HEK293T (cell line): ENCODE results near the gene CDK5RAP2.

Source experiments
- CTBP1 ChIP-seq: fragments of 450-650 bp; IDR thresholded peaks from 2 replicates; pipeline ENCODE4 v1.6.1; 2016; ENCODE audit warnings: borderline replicate concordance
- TARDBP ChIP-seq: fragments of 450-650 bp; IDR thresholded peaks from 2 replicates; pipeline ENCODE4 v1.6.1; 2016

DNA sequence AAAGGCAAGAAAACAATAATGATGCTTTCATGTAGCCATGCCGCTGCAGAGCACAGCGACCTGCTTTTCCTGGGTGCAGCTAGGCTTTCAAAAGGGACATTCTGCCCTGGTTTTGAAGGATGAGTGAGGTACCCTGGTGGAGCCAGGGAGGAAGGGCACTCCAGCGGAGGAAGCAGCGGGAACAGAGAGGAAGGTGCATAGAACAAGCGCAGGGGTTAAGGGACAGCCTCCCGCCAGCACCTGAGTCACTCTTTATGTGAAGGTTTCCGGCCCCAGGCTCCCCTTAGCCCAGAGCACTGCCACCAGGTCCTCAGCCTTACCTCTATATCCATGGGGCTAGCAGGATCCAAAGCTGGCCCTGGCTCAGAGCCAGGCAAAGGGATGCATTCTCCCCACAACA lies 221.1 kb downstream of the CDK5RAP2 start:
- TF ChIP-seq TARDBP (no peak), CTBP1 (no peak)
